Ovary (tissue), 9 donors: Measurements from ENCODE around the gene TSPAN16. TPM values are rescaled to one million over a fixed set of nuclear protein-coding genes. Genes with fewer than 3 reads are reported as not detected.
"Not testable (repeated sequence)": the region's sequence is repeated elsewhere in the genome, so short reads cannot be mapped to it uniquely, and the experiment has no call there.

Experiments used
- DNase-seq, 5 donors: peaks; one replicate each; pipeline ENCODE4 v3.0.0-alpha.2; 2019 to 2020
- H3K27ac ChIP-seq, 2 donors: fragments of 200-600 bp; one replicate each; pipeline versions ENCODE4 v1.5.1 to v1.8.0; 2019 to 2022
- H3K27me3 ChIP-seq: fragments of 200-600 bp; one replicate; pipeline ENCODE4 v1.8.0; 2022
- H3K36me3 ChIP-seq: fragments of 200-600 bp; sonication (generic); one replicate; pipeline ENCODE4 v1.5.1; 2019
- H3K4me1 ChIP-seq: one replicate; pipeline ENCODE4 v1.8.1; 2013; ENCODE audit warnings: mild to moderate bottlenecking, moderate library complexity; ENCODE audit not compliant: insufficient read depth
- H3K4me3 ChIP-seq: fragments of 200-600 bp; sonication (generic); one replicate; pipeline ENCODE4 v1.5.1; 2017
- H3K9me3 ChIP-seq, 2 donors: fragments of 200-600 bp in 1 of 2; sonication (generic) in 1 of 2; one replicate each; pipeline versions ENCODE4 v1.5.1 to v1.8.1; 2013 to 2019; ENCODE audit warnings: mild to moderate bottlenecking in 1 of 2, moderate library complexity in 1 of 2
- CTCF ChIP-seq, 3 donors: fragments of 450-650 bp in 2 of 3; fragments of 200-600 bp in 1 of 3; IDR thresholded peaks; one replicate each; pipeline versions ENCODE4 v1.5.1 to v1.8.0; 2016 to 2022; ENCODE audit warnings: antibody characterized with exemption in 3 of 3, mild to moderate bottlenecking in 1 of 3
- EP300 ChIP-seq: sonication (generic); formaldehyde crosslinking; IDR thresholded peaks from one replicate; pipeline ENCODE4 v1.6.1; 2017; ENCODE audit warnings: antibody characterized with exemption
- POLR2A ChIP-seq: fragments of 450-650 bp; IDR thresholded peaks from one replicate; pipeline ENCODE4 v1.6.1; 2017; ENCODE audit warnings: antibody characterized with exemption, mild to moderate bottlenecking, moderate library complexity
- WGBS, 3 donors: extraction: QIAGEN DNeasy Blood & Tissue Kit in 1 of 3; methylation state at CpG; one replicate each; pipeline versions ENCODE4 v1.1.5 to v1.1.7; 2013 to 2017; 5-methylcytosine and 5-hydroxymethylcytosine counted together
- intact Hi-C, 4 donors: fragments of 100-400 bp; cut with DNase I; formaldehyde crosslinking; loops; one replicate each; pipeline versions ENCODE4 v1.11.0 to v1.15.1; 2022 to 2023
- polyA plus RNA-seq, 2 donors: library from polyadenylated mRNA; stranded (reverse); fragments of 200-250 nt in 1 of 2; fragments of 350-450 nt in 1 of 2; fragmentation: Illumina TruSeq in 1 of 2; extraction: RNeasy Lipid Tissue Mini Kit (QIAGEN cat#74804) in 1 of 2; gene quantifications; one replicate each; pipeline ENCODE4 v1.2.3, GENCODE V29; 2013 to 2014
- total RNA-seq, 7 donors: library from RNA; depleted of rRNA in 2 of 7; stranded (reverse); fragments of >200 nt in 2 of 7; fragmentation: NEBNext Ultra II Directional in 3 of 7; extraction: Animal tissue kit (Norgen Biotek cat#: 25700) in 3 of 7; gene quantifications; one replicate each; pipeline versions ENCODE4 v1.1.0 to v1.2.4, GENCODE V29; 2016 to 2023
- donor health status: DM: no; HTN: no; CAD: no; lungs with moderate emphysema.
- donor health status: DM: no; HTN: no; CAD: no.
- donor health status: Bipolar disorder and iron deficiency.
- donor health status: DM: yes; HTN: yes; CAD: no.
- donor health status: DM: no; HTN: no; CAD: no.
- donor health status: DM: yes; HTN: yes; CAD: no.

Gene TSPAN16
- total and polyA plus RNA-seq, 9 donors = not detected

- intact Hi-C loops = no loop called here
- H3K4me1 ChIP-seq = no peaks in the 10 kb centered on the region
- H3K9me3 ChIP-seq = no peaks in the 10 kb centered on the region
- WGBS, 3 donors = 62 to 76% (median 65%) methylated on average over 11 of the region's 11 CpGs
- TF ChIP-seq CTCF (IDR thresholded peaks at IDR 0.05) (no peak), POLR2A (no peak), EP300 (no peak)
- DNase-seq = no peak
- H3K4me3 ChIP-seq = no peak overlapping the region
- H3K27me3 ChIP-seq = no peaks in the 10 kb centered on the region
- H3K36me3 ChIP-seq = no peaks in the 10 kb centered on the region
- H3K27ac ChIP-seq = no peak overlapping the region
These were observed 4.8 kb downstream of the TSPAN16 start for GRCh38 chr19:11300811-11301120.

GRCh38 chr19:11304936-11305335 is 9.0 kb downstream of the TSPAN16 start:
- no peaks in the 10 kb centered on the region for H3K36me3 ChIP-seq
- H3K4me1 ChIP-seq = no peaks in the 10 kb centered on the region
- WGBS, 3 donors = 86 to 88% (median 86%) methylated on average over 5 of the region's 5 CpGs
- intact Hi-C loops = no loop called here
- no peaks in the 10 kb centered on the region for H3K27me3 ChIP-seq
- no peak overlapping the region for H3K27ac ChIP-seq
- TF ChIP-seq CTCF (IDR thresholded peaks at IDR 0.05) (no peak), EP300 (no peak), POLR2A (no peak)
- no peaks in the 10 kb centered on the region for H3K9me3 ChIP-seq
- DNase-seq = no peak
- H3K4me3 ChIP-seq = no peak overlapping the region

- DNase-seq = no peak
- H3K27me3 ChIP-seq = no peaks in the 10 kb centered on the region
- no peak for TF ChIP-seq POLR2A
- no peak for TF ChIP-seq CTCF (IDR thresholded peaks at IDR 0.05)
- TF ChIP-seq EP300 = no peak
- H3K36me3 ChIP-seq = no peaks in the 10 kb centered on the region
- H3K4me3 ChIP-seq = no peak overlapping the region
- intact Hi-C loops = no loop called here
- H3K4me1 ChIP-seq = no peaks in the 10 kb centered on the region
- no peak overlapping the region for H3K27ac ChIP-seq
- WGBS, 3 donors = 64 to 83% (median 77%) methylated on average over 9 of the region's 9 CpGs
- no peaks in the 10 kb centered on the region for H3K9me3 ChIP-seq
These were observed 10.4 kb downstream of the TSPAN16 start for GRCh38 chr19:11306337-11306736.

- 82 to 85% (median 83%) methylated on average over 9 of the region's 9 CpGs for WGBS, 3 donors
- H3K27me3 ChIP-seq, H3K9me3 ChIP-seq, H3K4me1 ChIP-seq, DNase-seq, H3K27ac ChIP-seq, H3K36me3 ChIP-seq, H3K4me3 ChIP-seq, intact Hi-C loops: not testable (repeated sequence)
These were observed 24.5 kb downstream of the TSPAN16 start for GRCh38 chr19:11320278-11320995.

GRCh38 chr19:11321191-11322126 is 25.5 kb downstream of the TSPAN16 start:
- Histone ChIP-seq H3K9me3 (no peaks in the 10 kb centered on the region), H3K36me3 (no peaks in the 10 kb centered on the region), H3K4me1 (peaks cover 10% of the 10 kb centered on the region), H3K27ac (no peak overlapping the region), H3K4me3 (no peak overlapping the region), H3K27me3 (no peaks in the 10 kb centered on the region)
- intact Hi-C loops = no loop called here
- 73 to 79% (median 75%) methylated on average over 14 of the region's 14 CpGs for WGBS, 3 donors
- TF ChIP-seq CTCF (IDR thresholded peaks at IDR 0.05) (no peak), EP300 (no peak), POLR2A (no peak)
- DNase-seq = no peak
